Neural crest cell (in vitro differentiated cells): ENCODE data around the gene PTPRF. TPM values are rescaled to one million over a fixed set of nuclear protein-coding genes. Genes with fewer than 3 reads are reported as not detected.
A peak's percentile ranks its signal among the peaks of the same experiment; 100 is the strongest.

Experiments used
- DNase-seq: peaks from one replicate; pipeline ENCODE4 v3.0.0; 2021; ENCODE audit warnings: low read depth, mixed read lengths, low spot score
- H3K27ac Mint-ChIP-seq: one replicate; pipeline ENCODE4 v1.8.0; 2021; ENCODE audit warnings: mild to moderate bottlenecking, mixed read lengths; ENCODE audit not compliant: unreplicated experiment
- H3K27me3 Mint-ChIP-seq: 2 replicates; pipeline ENCODE4 v1.8.0; 2021; ENCODE audit warnings: low read depth, mild to moderate bottlenecking, mixed read lengths
- H3K36me3 Mint-ChIP-seq: 2 replicates; pipeline ENCODE4 v1.8.0; 2021; ENCODE audit warnings: low read depth, mild to moderate bottlenecking, mixed read lengths
- H3K4me1 Mint-ChIP-seq: 2 replicates; pipeline ENCODE4 v1.8.0; 2021; ENCODE audit warnings: mixed read lengths
- H3K4me3 Mint-ChIP-seq: one replicate; pipeline ENCODE4 v1.8.0; 2021; ENCODE audit warnings: mild to moderate bottlenecking, mixed read lengths
- H3K9me3 Mint-ChIP-seq: 2 replicates; pipeline ENCODE4 v1.8.0; 2021; ENCODE audit warnings: mixed read lengths
- CTCF ChIP-seq: fragments of 200-600 bp; sonication (generic); conservative IDR thresholded peaks from 2 replicates; pipeline ENCODE4 v1.5.0; 2021; ENCODE audit warnings: antibody characterized with exemption, mild to moderate bottlenecking
- long read RNA-seq: library from polyadenylated mRNA; unstranded; transcript quantifications from one replicate; pipeline ENCODE4 v2.0.0, GENCODE V29; 2020
- total RNA-seq: library from RNA; stranded (reverse); gene quantifications from 2 replicates; pipeline ENCODE4 v1.2.1, GENCODE V29; 2021

PTPRF gene
- total RNA-seq, result 119 and 125 TPM in 2 replicates
- long read RNA-seq, partial matches to known transcripts, result 45 of 49 reads
- long read RNA-seq, other reads (novel, unspliced or antisense), result 4 of 49 reads

DNA sequence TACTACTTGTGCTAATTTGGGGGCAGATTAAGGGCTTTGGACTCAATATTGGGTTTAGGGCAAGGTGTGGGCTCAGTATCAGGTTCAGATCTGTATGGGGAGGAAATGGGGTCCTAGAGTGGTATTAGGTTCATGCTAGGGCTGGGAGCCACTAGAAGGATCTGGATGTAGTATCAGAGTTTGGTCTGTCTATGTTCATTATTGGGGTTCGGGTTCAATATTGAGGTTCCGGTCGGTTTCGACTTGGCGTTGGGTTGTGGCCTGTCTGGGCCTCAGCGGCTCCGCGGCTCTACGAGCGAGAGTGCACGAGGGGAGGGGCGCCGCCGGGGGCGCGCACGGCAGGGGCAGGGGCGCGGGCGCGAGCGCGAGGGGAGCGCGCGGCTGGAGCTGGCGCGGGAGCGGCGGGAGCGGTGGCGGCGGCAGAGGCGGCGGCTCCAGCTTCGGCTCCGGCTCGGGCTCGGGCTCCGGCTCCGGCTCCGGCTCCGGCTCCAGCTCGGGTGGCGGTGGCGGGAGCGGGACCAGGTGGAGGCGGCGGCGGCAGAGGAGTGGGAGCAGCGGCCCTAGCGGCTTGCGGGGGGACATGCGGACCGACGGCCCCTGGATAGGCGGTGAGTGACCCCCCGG is at the start of gene PTPRF:
Gene PTPRF (plus strand): TSS at position 401 of the 624 bp plus-strand sequence. CDS start 14,193 bp downstream, outside the sequence.
- no peaks in the 10 kb centered on the region for H3K9me3 Mint-ChIP-seq
- peak within 1 kb of the TSS; percentile 94 for H3K27ac Mint-ChIP-seq
- no peak for TF ChIP-seq CTCF
- H3K4me1 Mint-ChIP-seq, result peaks cover 40% of the 10 kb centered on the region
- DNase-seq, result peak; percentile 64
- no peaks in the 10 kb centered on the region for H3K36me3 Mint-ChIP-seq
- H3K27me3 Mint-ChIP-seq, result peaks cover 18% of the 10 kb centered on the region
- peak within 1 kb of the TSS; percentile 93 for H3K4me3 Mint-ChIP-seq

DNA sequence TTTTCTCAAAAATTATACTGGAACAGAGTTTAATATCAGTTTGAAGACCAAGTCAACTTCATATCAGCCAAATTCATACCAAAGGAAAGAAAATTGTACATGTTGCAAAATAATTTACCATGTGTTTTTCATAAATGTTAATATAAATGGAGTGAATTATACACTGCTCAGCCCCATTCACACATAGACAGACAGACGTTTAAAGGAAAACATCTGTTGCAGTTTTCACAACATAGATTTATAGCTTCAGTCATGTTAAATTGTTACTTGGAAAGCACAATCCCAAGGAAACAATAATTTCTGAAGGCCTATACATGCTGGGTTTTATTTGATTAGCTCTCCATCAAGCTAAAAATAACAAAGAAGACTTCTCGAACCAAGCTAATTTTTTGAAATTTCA is 49.2 kb upstream of the PTPRF start:
- Mint-ChIP-seq H3K4me1 (no peaks in the 10 kb centered on the region), H3K4me3 (no peak overlapping the region), H3K27ac (no peak overlapping the region), H3K27me3 (no peaks in the 10 kb centered on the region), H3K9me3 (peaks cover 3% of the 10 kb centered on the region), H3K36me3 (no peaks in the 10 kb centered on the region)
- TF ChIP-seq CTCF, result no peak
- no peak for DNase-seq

DNA sequence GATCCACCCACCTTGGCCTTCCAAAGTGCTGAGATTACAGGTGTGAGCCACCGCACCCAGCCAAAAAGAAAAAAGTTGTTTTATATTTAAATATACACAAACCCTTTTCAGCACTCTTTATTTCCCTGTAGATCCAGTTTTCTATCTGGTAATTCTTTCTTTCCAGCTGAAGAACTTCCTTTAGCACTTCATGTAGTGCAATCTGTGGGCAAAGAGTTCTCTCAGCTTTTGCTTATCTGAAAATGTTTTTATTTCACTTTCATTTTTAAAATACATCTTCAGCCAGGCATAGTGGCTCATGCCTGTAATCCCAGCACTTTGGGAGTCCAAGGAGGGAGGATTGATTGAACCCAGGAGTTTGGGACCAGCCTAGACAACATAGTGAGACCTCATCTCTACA is 48.5 kb upstream of the PTPRF start:
- no peak overlapping the region for H3K27ac Mint-ChIP-seq
- H3K27me3 Mint-ChIP-seq, result no peaks in the 10 kb centered on the region
- no peak overlapping the region for H3K4me3 Mint-ChIP-seq
- H3K9me3 Mint-ChIP-seq, result peaks cover 3% of the 10 kb centered on the region
- no peak for DNase-seq
- no peaks in the 10 kb centered on the region for H3K4me1 Mint-ChIP-seq
- H3K36me3 Mint-ChIP-seq, result no peaks in the 10 kb centered on the region
- TF ChIP-seq CTCF, result no peak

GRCh38 chr1:43484367-43484766 is 46.3 kb upstream of the PTPRF start:
- H3K27me3 Mint-ChIP-seq, result no peaks in the 10 kb centered on the region
- no peak for DNase-seq
- no peak for TF ChIP-seq CTCF
- no peak overlapping the region for H3K27ac Mint-ChIP-seq
- H3K4me1 Mint-ChIP-seq, result no peaks in the 10 kb centered on the region
- peaks cover 2% of the 10 kb centered on the region for H3K36me3 Mint-ChIP-seq
- H3K9me3 Mint-ChIP-seq, result peaks cover 10% of the 10 kb centered on the region
- H3K4me3 Mint-ChIP-seq, result no peak overlapping the region

GRCh38 chr1:43488165-43488564 is 42.5 kb upstream of the PTPRF start:
- Mint-ChIP-seq H3K4me1 (no peaks in the 10 kb centered on the region), H3K9me3 (peaks cover 18% of the 10 kb centered on the region), H3K27ac (no peak overlapping the region), H3K4me3 (no peak overlapping the region), H3K27me3 (no peaks in the 10 kb centered on the region), H3K36me3 (peaks cover 7% of the 10 kb centered on the region)
- no peak for TF ChIP-seq CTCF
- DNase-seq, result no peak
